WERI-Rb-1 (cell line): ENCODE results near the gene FLCN.

Experiments used
- DNase-seq: peaks from one replicate; pipeline ENCODE4 v3.0.0-alpha.2; 2020
- H3K27ac ChIP-seq: fragments of 250-450 bp; sonication (Bioruptor Pico); 2 replicates; pipeline ENCODE4 v1.5.1; 2020; ENCODE audit warnings: mild to moderate bottlenecking, moderate library complexity
- H3K27me3 ChIP-seq: fragments of 250-450 bp; sonication (Bioruptor Pico); 2 replicates; pipeline ENCODE4 v1.5.1; 2021; ENCODE audit warnings: mild to moderate bottlenecking, low read depth, moderate library complexity; ENCODE audit not compliant: insufficient read depth, severe bottlenecking
- H3K36me3 ChIP-seq: fragments of 250-450 bp; sonication (Bioruptor Pico); 2 replicates; pipeline ENCODE4 v1.5.1; 2020; ENCODE audit warnings: mild to moderate bottlenecking, moderate library complexity
- H3K4me3 ChIP-seq: 2 replicates; pipeline ENCODE4 v1.5.1; 2011; ENCODE audit warnings: low read depth, mild to moderate bottlenecking, control low read depth, low read length
- H3K9me3 ChIP-seq: fragments of 250-450 bp; sonication (Bioruptor Pico); 2 replicates; pipeline ENCODE4 v1.5.1; 2021; ENCODE audit warnings: mild to moderate bottlenecking, moderate library complexity; ENCODE audit not compliant: severe bottlenecking
- TF ChIP-seq, protein P1 (sequence below): IDR thresholded peaks from 2 replicates; pipeline ENCODE4 v1.5.1; 2011; ENCODE audit warnings: low read depth, mild to moderate bottlenecking, control low read depth, inconsistent platforms, low read length

FLCN gene

GRCh38 chr17:17254036-17254435 lies 17.1 kb upstream of the FLCN start:
- H3K36me3 ChIP-seq: peaks cover 97% of the 10 kb centered on the region
- H3K4me3 ChIP-seq: no peak overlapping the region
- H3K27ac ChIP-seq: no peak overlapping the region
- TF ChIP-seq, protein P1, sequence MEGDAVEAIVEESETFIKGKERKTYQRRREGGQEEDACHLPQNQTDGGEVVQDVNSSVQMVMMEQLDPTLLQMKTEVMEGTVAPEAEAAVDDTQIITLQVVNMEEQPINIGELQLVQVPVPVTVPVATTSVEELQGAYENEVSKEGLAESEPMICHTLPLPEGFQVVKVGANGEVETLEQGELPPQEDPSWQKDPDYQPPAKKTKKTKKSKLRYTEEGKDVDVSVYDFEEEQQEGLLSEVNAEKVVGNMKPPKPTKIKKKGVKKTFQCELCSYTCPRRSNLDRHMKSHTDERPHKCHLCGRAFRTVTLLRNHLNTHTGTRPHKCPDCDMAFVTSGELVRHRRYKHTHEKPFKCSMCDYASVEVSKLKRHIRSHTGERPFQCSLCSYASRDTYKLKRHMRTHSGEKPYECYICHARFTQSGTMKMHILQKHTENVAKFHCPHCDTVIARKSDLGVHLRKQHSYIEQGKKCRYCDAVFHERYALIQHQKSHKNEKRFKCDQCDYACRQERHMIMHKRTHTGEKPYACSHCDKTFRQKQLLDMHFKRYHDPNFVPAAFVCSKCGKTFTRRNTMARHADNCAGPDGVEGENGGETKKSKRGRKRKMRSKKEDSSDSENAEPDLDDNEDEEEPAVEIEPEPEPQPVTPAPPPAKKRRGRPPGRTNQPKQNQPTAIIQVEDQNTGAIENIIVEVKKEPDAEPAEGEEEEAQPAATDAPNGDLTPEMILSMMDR: no peak
- no peak for DNase-seq
- H3K9me3 ChIP-seq: no peaks in the 10 kb centered on the region
- H3K27me3 ChIP-seq: no peaks in the 10 kb centered on the region

DNA sequence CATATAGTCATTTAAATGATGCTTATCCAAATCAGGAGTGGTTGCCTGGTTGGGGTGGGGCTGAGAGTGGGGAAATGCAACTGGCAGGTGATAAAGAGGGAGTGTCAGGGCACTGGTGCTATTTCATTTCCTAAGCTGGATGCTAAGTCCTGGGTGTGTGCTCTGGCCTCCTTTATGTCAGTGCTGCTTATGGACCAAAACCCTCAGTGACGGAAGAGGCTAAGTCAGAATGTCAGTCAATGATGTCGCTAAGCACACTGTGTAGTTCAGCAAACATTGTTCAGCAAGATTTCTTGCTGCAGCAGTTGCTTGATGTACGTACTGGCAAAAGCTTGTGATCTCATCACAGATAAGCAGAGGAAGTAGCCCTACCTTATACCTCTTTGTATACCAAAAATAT lies 16.4 kb upstream of the FLCN start:
- no peak overlapping the region for H3K27ac ChIP-seq
- no peak for DNase-seq
- H3K4me3 ChIP-seq: no peak overlapping the region
- H3K36me3 ChIP-seq: peaks cover 97% of the 10 kb centered on the region
- TF ChIP-seq, protein P1: no peak
- no peaks in the 10 kb centered on the region for H3K27me3 ChIP-seq
- no peaks in the 10 kb centered on the region for H3K9me3 ChIP-seq

GRCh38 chr17:17252149-17252661 lies 15.2 kb upstream of the FLCN start:
- DNase-seq: no peak
- Histone ChIP-seq H3K4me3 (no peak overlapping the region), H3K27ac (no peak overlapping the region), H3K9me3 (no peaks in the 10 kb centered on the region), H3K36me3 (peaks cover 100% of the 10 kb centered on the region), H3K27me3 (no peaks in the 10 kb centered on the region)
- TF ChIP-seq, protein P1: no peak

GRCh38 chr17:17246879-17247278 lies 9.9 kb upstream of the FLCN start:
- Histone ChIP-seq H3K27me3 (no peaks in the 10 kb centered on the region), H3K36me3 (peaks cover 62% of the 10 kb centered on the region), H3K4me3 (no peak overlapping the region), H3K9me3 (no peaks in the 10 kb centered on the region), H3K27ac (no peak overlapping the region)
- DNase-seq: no peak
- TF ChIP-seq, protein P1: no peak

GRCh38 chr17:17243163-17243562 lies 6.2 kb upstream of the FLCN start:
- Histone ChIP-seq H3K4me3 (no peak overlapping the region), H3K27me3 (no peaks in the 10 kb centered on the region), H3K27ac (no peak overlapping the region), H3K36me3 (peaks cover 29% of the 10 kb centered on the region), H3K9me3 (no peaks in the 10 kb centered on the region)
- DNase-seq: no peak
- TF ChIP-seq, protein P1: no peak

DNA sequence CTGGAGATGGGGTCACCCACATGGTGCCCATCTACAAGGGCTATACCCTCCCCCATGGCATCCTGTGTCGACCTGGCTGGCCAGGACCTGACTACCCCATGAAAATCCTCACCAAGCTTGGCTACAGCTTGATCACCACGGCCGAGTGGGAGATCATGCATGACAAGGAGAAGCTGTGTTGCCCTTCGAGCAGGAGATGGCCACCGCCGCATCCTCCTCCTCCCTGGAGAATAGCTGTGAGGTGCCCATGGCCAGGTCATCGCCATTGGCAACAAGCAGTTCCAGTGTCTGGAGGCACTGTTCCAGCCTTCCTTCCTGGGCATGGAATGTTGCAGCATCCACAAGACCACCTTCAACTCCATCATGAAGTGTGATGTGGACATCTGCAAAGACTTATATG lies 5.3 kb upstream of the FLCN start:
- H3K36me3 ChIP-seq: peaks cover 20% of the 10 kb centered on the region
- no peak overlapping the region for H3K27ac ChIP-seq
- TF ChIP-seq, protein P1: no peak
- H3K27me3 ChIP-seq: no peaks in the 10 kb centered on the region
- DNase-seq: no peak
- H3K4me3 ChIP-seq: no peak overlapping the region
- H3K9me3 ChIP-seq: no peaks in the 10 kb centered on the region
